OCI-LY1 (cell line): ENCODE measurements around the gene PHLDB2.

Experiments
- H2AFZ ChIP-seq: fragments of 200-600 bp; sonication (generic), shearing (Covaris generic); 2 replicates; pipeline ENCODE4 v1.6.0; 2014; ENCODE audit warnings: antibody characterized with exemption, mild to moderate bottlenecking, low read length
- H3F3A ChIP-seq: fragments of 200-600 bp; sonication (generic), shearing (Covaris generic); 2 replicates; pipeline ENCODE4 v1.6.0; 2014; ENCODE audit warnings: mild to moderate bottlenecking, antibody characterized with exemption, low read length, moderate library complexity; ENCODE audit not compliant: insufficient read depth
- H3K27ac ChIP-seq: fragments of 200-600 bp; sonication (generic); 2 replicates; pipeline ENCODE4 v1.5.1; 2014; ENCODE audit warnings: low read length, mixed run types, mild to moderate bottlenecking, low read depth; ENCODE audit not compliant: poor library complexity, severe bottlenecking
- H3K27me3 ChIP-seq: fragments of 200-600 bp; sonication (generic); 2 replicates; pipeline ENCODE4 v1.6.0; 2014; ENCODE audit warnings: antibody characterized with exemption, mild to moderate bottlenecking, low read length, moderate library complexity; ENCODE audit not compliant: insufficient read depth
- H3K36me3 ChIP-seq: fragments of 200-600 bp; sonication (generic); 2 replicates; pipeline ENCODE4 v1.6.1; 2014; ENCODE audit warnings: mild to moderate bottlenecking, antibody characterized with exemption, low read length, moderate library complexity, mixed read lengths; ENCODE audit not compliant: insufficient read depth
- H3K4me1 ChIP-seq: fragments of 200-600 bp; sonication (generic); 2 replicates; pipeline ENCODE4 v1.5.1; 2014; ENCODE audit warnings: mild to moderate bottlenecking, low read length, moderate library complexity; ENCODE audit not compliant: insufficient read depth, severe bottlenecking
- H3K4me2 ChIP-seq: fragments of 200-600 bp; sonication (generic), shearing (Covaris generic); 2 replicates; pipeline ENCODE4 v1.6.1; 2014; ENCODE audit warnings: low read length
- H3K4me3 ChIP-seq: fragments of 200-600 bp; sonication (generic); 2 replicates; pipeline ENCODE4 v1.5.1; 2014; ENCODE audit warnings: low read length, low read depth, mild to moderate bottlenecking, mixed read lengths; ENCODE audit not compliant: poor library complexity, severe bottlenecking
- H3K79me2 ChIP-seq: fragments of 200-600 bp; shearing (Covaris generic); 2 replicates; pipeline ENCODE4 v1.6.1; 2016; ENCODE audit warnings: mixed run types, low read length, mixed read lengths; ENCODE audit not compliant: insufficient read depth
- H3K9ac ChIP-seq: fragments of 200-600 bp; sonication (generic), shearing (Covaris generic); 2 replicates; pipeline ENCODE4 v1.6.1; 2014; ENCODE audit warnings: mild to moderate bottlenecking, low read length, mixed read lengths
- H3K9me2 ChIP-seq: fragments of 200-600 bp; sonication (generic), shearing (Covaris generic); 2 replicates; pipeline ENCODE4 v1.6.1; 2014; ENCODE audit warnings: low read depth, mild to moderate bottlenecking, low read length, mixed read lengths
- H3K9me3 ChIP-seq: fragments of 200-600 bp; shearing (Covaris generic); 2 replicates; pipeline ENCODE4 v1.6.1; 2014; ENCODE audit warnings: low read length, mixed read lengths
- H4K20me1 ChIP-seq: fragments of 200-600 bp; sonication (generic), shearing (Covaris generic); 2 replicates; pipeline ENCODE4 v1.6.0; 2016; ENCODE audit warnings: mild to moderate bottlenecking, low read length; ENCODE audit not compliant: insufficient read depth
- EZH2 ChIP-seq: fragments of 200-600 bp; sonication (generic), shearing (Covaris generic); IDR thresholded peaks from 2 replicates; pipeline ENCODE4 v1.8.0; 2017; ENCODE audit warnings: borderline replicate concordance, mixed run types, mild to moderate bottlenecking, antibody characterized with exemption, low read length, moderate library complexity, mixed read lengths
- TF ChIP-seq, protein P1 (sequence below): fragments of 200-600 bp; sonication (generic), shearing (Covaris generic); IDR thresholded peaks from 2 replicates; pipeline ENCODE4 v1.5.1; 2017; ENCODE audit warnings: mild to moderate bottlenecking, antibody characterized with exemption, low read length, moderate library complexity, mixed read lengths

The PHLDB2 gene

DNA sequence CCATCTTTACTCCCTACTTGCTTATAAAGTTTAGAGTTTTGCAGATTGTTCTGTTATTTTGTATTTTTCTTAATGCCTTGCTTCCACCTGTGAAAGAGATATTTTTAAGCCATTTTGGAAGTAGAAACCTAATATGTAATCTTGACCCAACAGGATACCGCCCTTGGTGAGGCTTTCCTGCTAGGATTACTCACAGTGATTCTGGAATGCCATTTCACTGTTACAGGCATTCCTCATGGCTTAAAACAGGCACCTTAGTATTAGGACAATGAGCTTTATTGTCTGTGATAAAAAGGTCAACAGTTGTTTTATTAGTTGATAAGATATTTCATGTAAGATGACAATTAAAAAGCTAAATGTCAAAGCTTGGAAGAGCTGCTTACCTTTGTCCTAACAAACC lies 58.2 kb downstream of the PHLDB2 start:
- Histone ChIP-seq H2AFZ (no peak overlapping the region), H3K27me3 (no peaks in the 10 kb centered on the region), H3K9ac (no peak overlapping the region), H3K36me3 (no peaks in the 10 kb centered on the region), H3K79me2 (no peaks in the 10 kb centered on the region), H3K27ac (no peak overlapping the region), H3K9me2 (no peaks in the 10 kb centered on the region), H3F3A (no peaks in the 10 kb centered on the region), H4K20me1 (no peaks in the 10 kb centered on the region), H3K4me2 (no peak overlapping the region), H3K9me3 (no peaks in the 10 kb centered on the region), H3K4me1 (no peaks in the 10 kb centered on the region), H3K4me3 (no peak overlapping the region)
- no peak for TF ChIP-seq EZH2
- TF ChIP-seq, protein P1, sequence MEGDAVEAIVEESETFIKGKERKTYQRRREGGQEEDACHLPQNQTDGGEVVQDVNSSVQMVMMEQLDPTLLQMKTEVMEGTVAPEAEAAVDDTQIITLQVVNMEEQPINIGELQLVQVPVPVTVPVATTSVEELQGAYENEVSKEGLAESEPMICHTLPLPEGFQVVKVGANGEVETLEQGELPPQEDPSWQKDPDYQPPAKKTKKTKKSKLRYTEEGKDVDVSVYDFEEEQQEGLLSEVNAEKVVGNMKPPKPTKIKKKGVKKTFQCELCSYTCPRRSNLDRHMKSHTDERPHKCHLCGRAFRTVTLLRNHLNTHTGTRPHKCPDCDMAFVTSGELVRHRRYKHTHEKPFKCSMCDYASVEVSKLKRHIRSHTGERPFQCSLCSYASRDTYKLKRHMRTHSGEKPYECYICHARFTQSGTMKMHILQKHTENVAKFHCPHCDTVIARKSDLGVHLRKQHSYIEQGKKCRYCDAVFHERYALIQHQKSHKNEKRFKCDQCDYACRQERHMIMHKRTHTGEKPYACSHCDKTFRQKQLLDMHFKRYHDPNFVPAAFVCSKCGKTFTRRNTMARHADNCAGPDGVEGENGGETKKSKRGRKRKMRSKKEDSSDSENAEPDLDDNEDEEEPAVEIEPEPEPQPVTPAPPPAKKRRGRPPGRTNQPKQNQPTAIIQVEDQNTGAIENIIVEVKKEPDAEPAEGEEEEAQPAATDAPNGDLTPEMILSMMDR: no peak

DNA sequence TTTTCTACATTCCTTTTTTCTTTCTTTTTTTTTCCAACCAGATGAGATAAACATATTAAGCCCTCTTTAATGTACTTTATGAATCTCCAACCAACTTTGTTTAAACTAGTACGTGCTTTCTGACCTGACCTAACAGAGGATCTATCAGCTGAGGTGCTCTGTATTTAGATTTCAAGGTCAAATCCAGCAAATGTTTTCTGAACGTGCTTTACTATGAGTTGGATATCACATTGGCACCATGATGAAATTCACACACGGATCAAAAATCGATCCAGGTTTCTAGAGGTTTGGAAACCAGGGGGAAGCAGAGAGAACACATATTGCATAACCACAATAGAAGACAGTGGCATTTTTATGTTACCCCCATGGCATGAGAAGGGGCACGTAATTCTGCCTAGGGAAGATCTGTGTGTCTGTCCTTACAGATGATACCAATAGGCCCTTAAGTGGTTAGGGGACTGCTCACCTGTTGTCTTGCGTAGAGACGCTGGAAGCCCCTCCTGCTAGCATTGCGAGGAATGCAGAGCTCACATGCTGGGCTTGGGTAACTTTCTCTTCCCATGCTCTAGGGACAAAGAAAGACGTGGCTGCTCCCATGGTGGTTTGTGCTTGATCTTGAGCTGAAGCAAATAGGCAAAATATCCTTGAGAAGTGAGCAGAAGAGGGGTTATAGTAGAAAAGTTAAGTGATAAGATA lies 60.5 kb downstream of the PHLDB2 start:
- Histone ChIP-seq H3K9me2 (no peaks in the 10 kb centered on the region), H3K36me3 (no peaks in the 10 kb centered on the region), H3K4me3 (no peak overlapping the region), H3K27me3 (no peaks in the 10 kb centered on the region), H4K20me1 (no peaks in the 10 kb centered on the region), H3K9me3 (no peaks in the 10 kb centered on the region), H2AFZ (no peak overlapping the region), H3K4me1 (no peaks in the 10 kb centered on the region), H3F3A (no peaks in the 10 kb centered on the region), H3K9ac (no peak overlapping the region), H3K4me2 (no peak overlapping the region), H3K27ac (no peak overlapping the region), H3K79me2 (no peaks in the 10 kb centered on the region)
- TF ChIP-seq, protein P1: no peak
- no peak for TF ChIP-seq EZH2

DNA sequence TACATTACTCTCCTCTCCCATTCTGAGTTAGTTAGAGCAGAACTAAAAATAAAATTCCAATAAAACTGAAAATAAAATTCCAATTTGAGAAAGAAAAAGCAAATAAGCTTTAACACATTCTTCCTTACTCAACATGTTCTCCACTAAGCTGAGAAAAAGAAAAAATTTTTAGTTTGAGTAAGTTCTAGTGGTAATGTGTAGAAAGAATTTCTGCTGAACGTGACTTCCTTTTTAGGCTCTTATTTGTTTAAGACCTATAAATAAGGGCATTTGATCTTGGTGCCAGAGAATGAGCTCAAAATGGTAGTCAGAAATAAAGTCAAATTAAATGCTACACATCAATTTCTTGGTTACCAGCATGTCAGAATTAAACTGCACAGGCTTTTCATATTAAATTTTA lies 62.1 kb downstream of the PHLDB2 start:
- no peaks in the 10 kb centered on the region for H4K20me1 ChIP-seq
- H3K27ac ChIP-seq: no peak overlapping the region
- H3K4me1 ChIP-seq: no peaks in the 10 kb centered on the region
- no peak overlapping the region for H3K9ac ChIP-seq
- H3K9me2 ChIP-seq: no peaks in the 10 kb centered on the region
- H3K79me2 ChIP-seq: no peaks in the 10 kb centered on the region
- H2AFZ ChIP-seq: no peak overlapping the region
- no peaks in the 10 kb centered on the region for H3K9me3 ChIP-seq
- H3K4me3 ChIP-seq: no peak overlapping the region
- TF ChIP-seq, protein P1: no peak
- no peak for TF ChIP-seq EZH2
- H3K27me3 ChIP-seq: no peaks in the 10 kb centered on the region
- H3F3A ChIP-seq: no peaks in the 10 kb centered on the region
- no peak overlapping the region for H3K4me2 ChIP-seq
- no peaks in the 10 kb centered on the region for H3K36me3 ChIP-seq
